Activated CD8-positive, alpha-beta T cell treated with anti-CD3 and anti-CD28 coated beads for 36 hours (primary cell): Measurements from ENCODE around the gene RET. TPM values are rescaled to one million over a fixed set of nuclear protein-coding genes. Genes with fewer than 3 reads are reported as not detected.
A peak's percentile ranks its signal among the peaks of the same experiment; 100 is the strongest.

ENCODE experiments used
- ATAC-seq: fragments of 200-7000 bp; cut with Tn5 transposase; one replicate; pipeline ENCODE4 v1.10.0; 2021; ENCODE audit warnings: mild to moderate bottlenecking, moderate library complexity
- CTCF ChIA-PET: fragments of 350-600 bp; sonication (Branson Sonifier 250); formaldehyde crosslinking; loops from one replicate; lab custom pipeline; 2021; ENCODE audit warnings: antibody characterized with exemption; lab: Charles Lee
- POLR2A ChIA-PET: fragments of 350-600 bp; sonication (Branson Sonifier 250); formaldehyde crosslinking; loops from one replicate; lab custom pipeline; 2021; ENCODE audit warnings: antibody characterized with exemption; lab: Charles Lee
- DNase-seq: peaks from one replicate; pipeline ENCODE4 v3.0.0-alpha.2; 2020
- H3K27ac Mint-ChIP-seq: one replicate; pipeline ENCODE4 v1.8.0; 2021; ENCODE audit warnings: mild to moderate bottlenecking, mixed read lengths
- H3K27me3 Mint-ChIP-seq: one replicate; pipeline ENCODE4 v1.8.0; 2021; ENCODE audit warnings: mixed read lengths
- H3K36me3 Mint-ChIP-seq: one replicate; pipeline ENCODE4 v1.8.0; 2021; ENCODE audit warnings: low read depth, mixed read lengths
- H3K4me1 Mint-ChIP-seq: one replicate; pipeline ENCODE4 v1.8.0; 2021; ENCODE audit warnings: low read depth, mixed read lengths
- H3K4me3 Mint-ChIP-seq: one replicate; pipeline ENCODE4 v1.8.0; 2021; ENCODE audit warnings: mild to moderate bottlenecking, moderate library complexity, mixed read lengths
- H3K9me3 Mint-ChIP-seq: one replicate; pipeline ENCODE4 v1.8.0; 2021; ENCODE audit warnings: mixed read lengths
- CTCF ChIP-seq: fragments of 200-600 bp; IDR thresholded peaks from one replicate; pipeline ENCODE4 v1.8.0; 2022; ENCODE audit warnings: antibody characterized with exemption, mild to moderate bottlenecking
- intact Hi-C: fragments of 100-400 bp; cut with micrococcal nuclease; formaldehyde crosslinking; loops from one replicate; pipeline ENCODE4 v1.10.0; 2022
- total RNA-seq, 2 experiments: library from RNA; stranded (reverse); gene quantifications; one replicate each; pipeline ENCODE4 v1.2.3, GENCODE V29; 2021

RET gene
- total RNA-seq, 2 experiments from 2014 or later, result 0.13 to 0.47 TPM

- CTCF ChIA-PET, result interaction anchor here (0.7 to 1.0 kb wide), 2 partner anchors 10 to 27 kb away, joined by 3 to 4 read pairs; no protein-coding TSS in a partner anchor
Measured at GRCh38 chr10:43166880-43167497, 90.1 kb downstream of the RET start.

GRCh38 chr10:43167498-43167889 lies 90.6 kb downstream of the RET start:
- intact Hi-C loops, result no loop called here
- H3K27ac Mint-ChIP-seq, result no peak overlapping the region
- POLR2A ChIA-PET, result interaction anchor here (1.7 kb wide), 1 partner anchor 29 kb away, joined by 9 read pairs; the partner anchor contains the start of gene CSGALNACT2
- H3K9me3 Mint-ChIP-seq, result no peaks in the 10 kb centered on the region
- H3K36me3 Mint-ChIP-seq, result peaks cover 40% of the 10 kb centered on the region
- H3K4me1 Mint-ChIP-seq, result peaks cover 37% of the 10 kb centered on the region
- DNase-seq (no peak), ATAC-seq (no peak)
- H3K27me3 Mint-ChIP-seq, result no peaks in the 10 kb centered on the region
- no peak overlapping the region for H3K4me3 Mint-ChIP-seq
- TF ChIP-seq CTCF, result no peak
- CTCF ChIA-PET, result interaction anchor here (1.0 kb wide), 1 partner anchor 11 kb away, joined by 4 read pairs; no protein-coding TSS in a partner anchor

More at GRCh38 chr10:43166880-43167497, 90.1 kb downstream of the RET start:
- no peaks in the 10 kb centered on the region for H3K27me3 Mint-ChIP-seq
- POLR2A ChIA-PET, result interaction anchor here (1.7 kb wide), 1 partner anchor 29 kb away, joined by 9 read pairs; the partner anchor contains the start of gene CSGALNACT2
- H3K4me3 Mint-ChIP-seq, result no peak overlapping the region
- peak; percentile 17 for DNase-seq
- ATAC-seq, result no peak
- H3K27ac Mint-ChIP-seq, result peak overlapping the region; percentile 40
- peaks cover 37% of the 10 kb centered on the region for H3K4me1 Mint-ChIP-seq
- H3K36me3 Mint-ChIP-seq, result peaks cover 40% of the 10 kb centered on the region
- H3K9me3 Mint-ChIP-seq, result no peaks in the 10 kb centered on the region
- intact Hi-C loops, result no loop called here
- TF ChIP-seq CTCF, result no peak

GRCh38 chr10:43170491-43170890 lies 93.6 kb downstream of the RET start:
- POLR2A ChIA-PET, result interaction anchor here (0.9 to 1.2 kb wide), 2 partner anchors 11 to 31 kb away, joined by 3 to 4 read pairs; no protein-coding TSS in a partner anchor
- Mint-ChIP-seq H3K27me3 (no peaks in the 10 kb centered on the region), H3K4me1 (peaks cover 32% of the 10 kb centered on the region), H3K36me3 (peaks cover 36% of the 10 kb centered on the region), H3K27ac (peak overlapping the region; percentile 53), H3K4me3 (no peak overlapping the region), H3K9me3 (no peaks in the 10 kb centered on the region)
- CTCF ChIA-PET, result interaction anchor here (0.9 to 1.5 kb wide), 2 partner anchors 10 to 34 kb away, joined by 3 to 6 read pairs; no protein-coding TSS in a partner anchor
- intact Hi-C loops, result no loop called here
- TF ChIP-seq CTCF, result no peak
- no peak for ATAC-seq
- no peak for DNase-seq

GRCh38 chr10:43172645-43173044 lies 95.8 kb downstream of the RET start:
- H3K27me3 Mint-ChIP-seq, result no peaks in the 10 kb centered on the region
- no peaks in the 10 kb centered on the region for H3K9me3 Mint-ChIP-seq
- ATAC-seq (no peak), DNase-seq (peak; percentile 12)
- ChIA-PET POLR2A (interaction anchor here (0.8 kb wide), 1 partner anchor 18 kb away, joined by 3 read pairs; no protein-coding TSS in a partner anchor), CTCF (interaction anchor here (0.9 to 2.0 kb wide), 3 partner anchors 8 to 32 kb away, joined by 3 to 10 read pairs (median 3); no protein-coding TSS in a partner anchor)
- peaks cover 21% of the 10 kb centered on the region for H3K4me1 Mint-ChIP-seq
- H3K36me3 Mint-ChIP-seq, result peaks cover 50% of the 10 kb centered on the region
- H3K27ac Mint-ChIP-seq, result peak overlapping the region; percentile 17
- no peak for TF ChIP-seq CTCF
- no peak overlapping the region for H3K4me3 Mint-ChIP-seq
- intact Hi-C loops, result no loop called here

- Mint-ChIP-seq H3K9me3 (no peaks in the 10 kb centered on the region), H3K36me3 (peaks cover 55% of the 10 kb centered on the region), H3K27ac (peak overlapping the region; percentile 17), H3K4me1 (peaks cover 21% of the 10 kb centered on the region), H3K27me3 (no peaks in the 10 kb centered on the region), H3K4me3 (no peak overlapping the region)
- CTCF ChIA-PET, result interaction anchor here (0.9 to 2.0 kb wide), 2 partner anchors 29 to 32 kb away, joined by 3 to 10 read pairs; no protein-coding TSS in a partner anchor
- no peak for TF ChIP-seq CTCF
- intact Hi-C loops, result no loop called here
- DNase-seq (no peak), ATAC-seq (no peak)
- POLR2A ChIA-PET, result interaction anchor here (0.8 kb wide), 1 partner anchor 18 kb away, joined by 3 read pairs; no protein-coding TSS in a partner anchor
Measured at GRCh38 chr10:43173120-43173519, 96.3 kb downstream of the RET start.
